Trophoblast cell (in vitro differentiated cells and primary cell): Measurements from ENCODE around the gene GOLT1B.

Experiments used
- DNase-seq, 2 donors: peaks; one replicate each; pipeline ENCODE4 v3.0.0-alpha.2; 2016
- H2AFZ ChIP-seq: 2 replicates; pipeline ENCODE4 v1.6.1; 2013; ENCODE audit warnings: low read length, moderate library complexity, mild to moderate bottlenecking; ENCODE audit not compliant: insufficient read depth, poor library complexity
- H2AK5ac ChIP-seq: 2 replicates; pipeline ENCODE4 v1.6.1; 2013; ENCODE audit warnings: mild to moderate bottlenecking, low read length
- H2BK120ac ChIP-seq: 2 replicates; pipeline ENCODE4 v1.6.1; 2013; ENCODE audit warnings: low read length, mild to moderate bottlenecking, moderate library complexity; ENCODE audit not compliant: insufficient read depth, poor library complexity
- H2BK12ac ChIP-seq: 2 replicates; pipeline ENCODE4 v1.6.1; 2013; ENCODE audit warnings: mild to moderate bottlenecking, low read length, moderate library complexity
- H2BK5ac ChIP-seq: 2 replicates; pipeline ENCODE4 v1.6.1; 2013; ENCODE audit warnings: low read length, low read depth, moderate library complexity, mild to moderate bottlenecking; ENCODE audit not compliant: poor library complexity
- H3K14ac ChIP-seq: 2 replicates; pipeline ENCODE4 v1.6.1; 2013; ENCODE audit warnings: mild to moderate bottlenecking, low read length
- H3K18ac ChIP-seq: 2 replicates; pipeline ENCODE4 v1.6.1; 2013; ENCODE audit warnings: mild to moderate bottlenecking, low read length
- H3K23ac ChIP-seq: 2 replicates; pipeline ENCODE4 v1.6.1; 2013; ENCODE audit warnings: low read length
- H3K27ac ChIP-seq: 2 replicates; pipeline ENCODE4 v1.5.1; 2013; ENCODE audit warnings: low read depth, mild to moderate bottlenecking, inconsistent platforms, low read length, moderate library complexity
- H3K27me3 ChIP-seq: 2 replicates; pipeline ENCODE4 v1.6.1; 2013; ENCODE audit warnings: inconsistent platforms, mild to moderate bottlenecking, low read length, moderate library complexity; ENCODE audit not compliant: insufficient read depth
- H3K36me3 ChIP-seq, 2 experiments: 1 replicate in 1 of 2; 2 replicates in 1 of 2; pipeline ENCODE4 v1.6.1; 2013; ENCODE audit warnings: low read length in 2 of 2, mild to moderate bottlenecking in 2 of 2, moderate library complexity in 1 of 2; ENCODE audit not compliant: insufficient read depth in 2 of 2, control insufficient read depth in 1 of 2
- H3K4ac ChIP-seq: 2 replicates; pipeline ENCODE4 v1.6.1; 2013; ENCODE audit warnings: low read depth, mild to moderate bottlenecking, low read length, moderate library complexity
- H3K4me1 ChIP-seq, 2 experiments: 1 replicate in 1 of 2; 2 replicates in 1 of 2; pipeline ENCODE4 v1.6.1; 2013; ENCODE audit warnings: low read length in 2 of 2, mild to moderate bottlenecking in 2 of 2, moderate library complexity in 1 of 2; ENCODE audit not compliant: insufficient read depth in 2 of 2, control insufficient read depth in 1 of 2
- H3K4me2 ChIP-seq: 2 replicates; pipeline ENCODE4 v1.6.1; 2013; ENCODE audit warnings: inconsistent platforms, mild to moderate bottlenecking, low read length, moderate library complexity
- H3K4me3 ChIP-seq: 2 replicates; pipeline ENCODE4 v1.5.1; 2013; ENCODE audit warnings: mild to moderate bottlenecking, low read depth, low read length, inconsistent platforms
- H3K79me1 ChIP-seq: one replicate; pipeline ENCODE4 v1.6.1; 2013; ENCODE audit warnings: low read length
- H3K79me2 ChIP-seq: 2 replicates; pipeline ENCODE4 v1.6.1; 2013; ENCODE audit warnings: low read length, mild to moderate bottlenecking; ENCODE audit not compliant: control insufficient read depth, insufficient read depth, poor library complexity
- H3K9ac ChIP-seq: 2 replicates; pipeline ENCODE4 v1.6.1; 2013; ENCODE audit warnings: mild to moderate bottlenecking, low read length
- H3K9me3 ChIP-seq: 2 replicates; pipeline ENCODE4 v1.6.1; 2013; ENCODE audit warnings: low read depth, mild to moderate bottlenecking, control low read depth, inconsistent platforms, low read length; ENCODE audit not compliant: insufficient read depth
- H4K12ac ChIP-seq: 2 replicates; pipeline ENCODE4 v1.6.1; 2013; ENCODE audit warnings: low read depth, mild to moderate bottlenecking, low read length, moderate library complexity
- H4K8ac ChIP-seq: 2 replicates; pipeline ENCODE4 v1.6.1; 2013; ENCODE audit warnings: low read depth, mild to moderate bottlenecking, low read length, moderate library complexity
- H4K91ac ChIP-seq: one replicate; pipeline ENCODE4 v1.6.1; 2013; ENCODE audit warnings: low read depth, mild to moderate bottlenecking, low read length, moderate library complexity
- WGBS: extraction: QIAGEN DNeasy Blood & Tissue Kit; methylation state at CpG from one replicate; pipeline ENCODE4 v1.1.7; 2013; ENCODE audit warnings: missing lambda C conversion rate; ENCODE audit not compliant: insufficient read length, insufficient coverage; ENCODE audit errors: extremely low coverage; 5-methylcytosine and 5-hydroxymethylcytosine counted together

GOLT1B gene

DNA sequence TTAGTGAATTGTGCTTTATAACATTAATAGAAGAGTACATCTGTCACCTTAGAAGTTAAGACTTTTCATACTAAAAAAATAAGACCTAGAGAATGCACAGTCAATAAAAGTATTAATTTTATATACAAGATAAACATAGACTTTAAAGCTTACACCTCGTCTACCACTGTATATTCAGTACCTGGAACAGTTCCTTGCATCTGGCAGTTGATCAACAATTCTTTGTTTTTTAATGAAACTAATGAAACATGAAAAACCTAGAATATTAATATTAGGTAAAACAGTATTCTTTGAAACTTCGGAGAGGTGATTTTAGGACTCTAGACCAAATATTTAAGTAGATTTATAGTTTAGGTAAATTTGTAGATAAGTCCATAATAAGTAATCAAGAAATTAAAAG is 4.3 kb downstream of the GOLT1B start:
- Histone ChIP-seq H3K27ac (no peak overlapping the region), H4K12ac (no peak overlapping the region), H3K4me3 (no peak overlapping the region), H2BK120ac (no peak overlapping the region), H2AK5ac (no peak overlapping the region), H3K9me3 (no peaks in the 10 kb centered on the region), H2BK5ac (no peak overlapping the region), H3K27me3 (no peaks in the 10 kb centered on the region), H3K9ac (no peak overlapping the region), H3K18ac (no peak overlapping the region), H3K79me1 (peaks cover 4% of the 10 kb centered on the region), H2AFZ (no peak overlapping the region), H4K91ac (no peak overlapping the region), H3K23ac (no peak overlapping the region), H3K79me2 (peaks cover 7% of the 10 kb centered on the region), H3K14ac (no peak overlapping the region), H3K4me1 (peaks cover 2 to 3% of the 10 kb centered on the region in 2 experiments), H4K8ac (no peak overlapping the region), H3K36me3 (no peaks in the 10 kb centered on the region), H3K4me2 (no peak overlapping the region), H3K4ac (no peak overlapping the region), H2BK12ac (no peak overlapping the region)
- no peak for DNase-seq
- no CpG with 5 or more reads among the region's 2 CpGs for WGBS

DNA sequence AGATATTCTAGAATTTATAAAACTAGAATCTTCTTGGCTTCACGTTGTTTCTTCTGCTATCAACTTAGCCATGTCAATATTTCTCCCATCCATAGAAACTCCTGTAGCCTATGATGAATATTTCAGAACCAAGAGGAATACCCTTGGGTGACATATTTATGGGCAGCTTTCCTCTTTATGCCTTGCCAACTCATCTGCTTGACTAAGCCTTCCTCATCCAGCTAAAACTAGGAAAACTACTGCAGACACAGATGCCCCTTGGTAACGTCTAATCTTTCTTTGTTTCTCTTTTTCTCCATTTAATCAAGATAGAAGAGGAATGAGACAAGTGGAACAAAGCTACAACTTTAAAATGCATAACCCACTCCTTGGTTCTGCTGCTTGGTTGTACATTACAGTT is 6.3 kb downstream of the GOLT1B start:
- Histone ChIP-seq H4K12ac (no peak overlapping the region), H2AFZ (no peak overlapping the region), H3K36me3 (peaks cover 3 to 5% of the 10 kb centered on the region in 2 experiments), H3K4me1 (peaks cover 1% of the 10 kb centered on the region in 2 experiments), H3K27ac (no peak overlapping the region), H3K14ac (no peak overlapping the region), H4K8ac (no peak overlapping the region), H3K4me2 (no peak overlapping the region), H3K27me3 (no peaks in the 10 kb centered on the region), H2BK120ac (no peak overlapping the region), H3K4ac (no peak overlapping the region), H2BK12ac (no peak overlapping the region), H3K23ac (no peak overlapping the region), H3K79me1 (no peaks in the 10 kb centered on the region), H3K9me3 (no peaks in the 10 kb centered on the region), H2BK5ac (no peak overlapping the region), H3K4me3 (no peak overlapping the region), H2AK5ac (no peak overlapping the region), H3K18ac (no peak overlapping the region), H3K9ac (no peak overlapping the region), H3K79me2 (peaks cover under 1% of the 10 kb centered on the region), H4K91ac (no peak overlapping the region)
- no CpG with 5 or more reads among the region's 2 CpGs for WGBS
- DNase-seq = no peak

DNA sequence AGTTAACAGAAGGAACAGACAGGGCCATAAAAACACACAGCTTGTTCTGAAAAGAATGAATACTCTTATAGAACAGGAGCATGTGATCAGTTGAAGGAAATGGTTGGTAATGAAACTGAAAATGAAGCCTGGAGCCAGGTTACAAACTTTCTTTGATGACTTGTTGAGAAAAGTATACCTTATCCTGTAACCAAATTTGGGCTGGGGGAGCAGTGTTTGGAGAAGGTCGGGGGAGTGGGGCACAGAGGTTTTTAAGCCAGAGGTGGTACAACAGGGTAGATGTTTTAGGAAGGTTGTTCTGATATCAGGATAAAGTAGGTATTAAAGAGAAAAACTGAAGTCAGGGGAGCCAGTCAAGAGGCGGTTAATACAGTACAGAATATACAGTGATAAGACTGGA is 8.2 kb downstream of the GOLT1B start:
- no peak overlapping the region for H2BK5ac ChIP-seq
- H2AK5ac ChIP-seq = no peak overlapping the region
- H3K9ac ChIP-seq = no peak overlapping the region
- H3K23ac ChIP-seq = no peak overlapping the region
- H3K79me1 ChIP-seq = no peaks in the 10 kb centered on the region
- H3K27me3 ChIP-seq = no peaks in the 10 kb centered on the region
- no peak overlapping the region for H3K4me2 ChIP-seq
- no CpG with 5 or more reads among the region's 2 CpGs for WGBS
- no peak overlapping the region for H3K27ac ChIP-seq
- no peak overlapping the region for H4K91ac ChIP-seq
- H2BK12ac ChIP-seq = no peak overlapping the region
- H3K18ac ChIP-seq = no peak overlapping the region
- no peak overlapping the region for H4K12ac ChIP-seq
- peaks cover 7 to 8% of the 10 kb centered on the region in 2 experiments for H3K36me3 ChIP-seq
- no peak overlapping the region for H2AFZ ChIP-seq
- H3K4me3 ChIP-seq = no peak overlapping the region
- H3K9me3 ChIP-seq = no peaks in the 10 kb centered on the region
- no peak overlapping the region for H3K14ac ChIP-seq
- no peak overlapping the region for H2BK120ac ChIP-seq
- no peak overlapping the region for H4K8ac ChIP-seq
- no peaks in the 10 kb centered on the region for H3K4me1 ChIP-seq
- H3K4ac ChIP-seq = no peak overlapping the region
- DNase-seq = no peak
- H3K79me2 ChIP-seq = no peaks in the 10 kb centered on the region

DNA sequence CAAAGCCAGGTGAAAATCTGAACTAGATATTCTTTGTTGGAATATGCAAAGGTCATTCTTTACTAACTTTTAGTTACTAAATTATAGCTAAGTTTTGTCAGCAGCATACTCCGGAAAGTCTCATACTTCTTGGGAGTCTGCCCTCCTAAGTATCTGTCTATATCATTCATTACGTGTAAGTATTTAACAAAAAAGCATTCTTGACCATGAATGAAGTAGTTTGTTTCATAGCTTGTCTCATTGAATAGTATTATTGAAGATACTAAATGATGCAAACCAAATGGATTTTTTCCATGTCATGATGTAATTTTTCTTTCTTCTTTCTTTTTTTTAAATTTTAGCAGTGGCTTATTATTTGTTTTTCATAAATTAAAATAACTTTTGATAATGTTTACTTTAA is 14.7 kb downstream of the GOLT1B start:
- H2AK5ac ChIP-seq = no peak overlapping the region
- H3K18ac ChIP-seq = no peak overlapping the region
- no peak overlapping the region for H3K4ac ChIP-seq
- H3K23ac ChIP-seq = no peak overlapping the region
- H3K9me3 ChIP-seq = no peaks in the 10 kb centered on the region
- H4K91ac ChIP-seq = no peak overlapping the region
- no peak overlapping the region for H4K12ac ChIP-seq
- H3K27me3 ChIP-seq = no peaks in the 10 kb centered on the region
- no peak overlapping the region for H2BK5ac ChIP-seq
- no peak overlapping the region for H3K4me3 ChIP-seq
- peaks cover 6 to 8% of the 10 kb centered on the region in 2 experiments for H3K36me3 ChIP-seq
- H3K4me1 ChIP-seq = no peaks in the 10 kb centered on the region
- WGBS = no CpG with 5 or more reads among the region's 2 CpGs
- H2AFZ ChIP-seq = no peak overlapping the region
- no peak overlapping the region for H4K8ac ChIP-seq
- no peaks in the 10 kb centered on the region for H3K79me1 ChIP-seq
- H3K14ac ChIP-seq = no peak overlapping the region
- no peak overlapping the region for H3K9ac ChIP-seq
- H3K79me2 ChIP-seq = no peaks in the 10 kb centered on the region
- no peak overlapping the region for H3K27ac ChIP-seq
- no peak for DNase-seq
- H2BK12ac ChIP-seq = no peak overlapping the region
- no peak overlapping the region for H2BK120ac ChIP-seq
- no peak overlapping the region for H3K4me2 ChIP-seq
